DND-41 (cell line): ENCODE data around the gene RAPGEF5.

Experiments
- ATAC-seq: fragments of 200-7000 bp; cut with Tn5 transposase; 3 replicates; pipeline ENCODE4 v1.9.1; 2021; ENCODE audit warnings: low read depth; ENCODE audit not compliant: insufficient read depth
- DNase-seq: peaks from one replicate; pipeline ENCODE4 v3.0.0-alpha.2; 2020
- H2AFZ ChIP-seq: 2 replicates; pipeline ENCODE4 v1.6.0; 2012; ENCODE audit warnings: low read depth, low read length
- H3K27ac ChIP-seq: 2 replicates; pipeline ENCODE4 v1.5.1; 2012; ENCODE audit warnings: low read length, inconsistent platforms
- H3K27me3 ChIP-seq: fragments of 200-600 bp; sonication (generic); 2 replicates; pipeline ENCODE4 v1.6.0; 2012; ENCODE audit warnings: low read length, mild to moderate bottlenecking, inconsistent platforms; ENCODE audit not compliant: insufficient read depth, poor library complexity
- H3K36me3 ChIP-seq: 2 replicates; pipeline ENCODE4 v1.5.1; 2012; ENCODE audit warnings: low read length, inconsistent platforms; ENCODE audit not compliant: insufficient read depth
- H3K4me1 ChIP-seq: 2 replicates; pipeline ENCODE4 v1.5.1; 2012; ENCODE audit warnings: mild to moderate bottlenecking, low read length; ENCODE audit not compliant: insufficient read depth
- H3K4me2 ChIP-seq: 2 replicates; pipeline ENCODE4 v1.6.0; 2012; ENCODE audit warnings: mild to moderate bottlenecking, moderate library complexity, low read length, inconsistent platforms; ENCODE audit not compliant: insufficient read depth
- H3K4me3 ChIP-seq, 2 experiments: fragments of 200-600 bp in 1 of 2; shearing (Covaris generic) in 1 of 2; 2 replicates each; pipeline ENCODE4 v1.5.1; 2012 to 2016; ENCODE audit warnings: inconsistent platforms in 2 of 2, low read length in 2 of 2, mild to moderate bottlenecking in 2 of 2, low read depth in 1 of 2, moderate library complexity in 1 of 2
- H3K79me2 ChIP-seq: 2 replicates; pipeline ENCODE4 v1.6.0; 2012; ENCODE audit warnings: low read length, inconsistent platforms; ENCODE audit not compliant: insufficient read depth
- H3K9ac ChIP-seq: 2 replicates; pipeline ENCODE4 v1.6.0; 2012; ENCODE audit warnings: low read depth, mild to moderate bottlenecking, inconsistent platforms, low read length, moderate library complexity
- H3K9me3 ChIP-seq: 2 replicates; pipeline ENCODE4 v1.5.1; 2012; ENCODE audit warnings: low read length, moderate library complexity, mild to moderate bottlenecking, inconsistent platforms; ENCODE audit not compliant: insufficient read depth, severe bottlenecking
- H4K20me1 ChIP-seq: 2 replicates; pipeline ENCODE4 v1.6.0; 2012; ENCODE audit warnings: low read length; ENCODE audit not compliant: insufficient read depth
- CTCF ChIP-seq: IDR thresholded peaks from 2 replicates; pipeline ENCODE4 v1.5.1; 2012; ENCODE audit warnings: borderline replicate concordance, low read length, moderate library complexity, mild to moderate bottlenecking; ENCODE audit not compliant: poor library complexity, severe bottlenecking; ENCODE audit errors: extremely low read depth
- EZH2 ChIP-seq: IDR thresholded peaks from 3 replicates; pipeline ENCODE4 v1.6.1; 2012; ENCODE audit warnings: borderline replicate concordance, low read depth, mild to moderate bottlenecking, moderate library complexity, low read length, inconsistent platforms; ENCODE audit not compliant: severe bottlenecking

RAPGEF5 gene

DNA sequence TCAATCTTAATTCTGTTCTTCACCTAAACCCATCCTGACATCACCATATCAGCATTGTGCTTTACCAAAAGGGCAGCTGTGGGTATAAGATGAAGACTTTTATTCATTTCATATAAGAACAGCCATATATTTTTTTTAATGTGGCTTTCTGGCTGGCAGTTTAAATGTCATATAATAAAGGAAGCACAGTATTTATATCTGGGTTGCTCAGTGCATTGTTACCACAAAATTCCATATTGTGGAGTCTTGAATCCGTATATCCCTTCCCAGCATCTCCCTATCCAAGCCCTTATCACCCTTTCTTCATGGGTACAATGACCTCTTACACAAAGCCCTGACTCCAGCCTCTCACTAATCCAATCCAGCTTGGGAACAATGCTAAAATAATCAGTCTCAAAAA, 125.8 kb downstream of the RAPGEF5 start:
- Histone ChIP-seq H3K27me3 (no peaks in the 10 kb centered on the region), H3K4me2 (no peak overlapping the region), H4K20me1 (no peaks in the 10 kb centered on the region), H3K9ac (no peak overlapping the region), H3K4me1 (no peaks in the 10 kb centered on the region), H3K9me3 (no peaks in the 10 kb centered on the region), H3K27ac (no peak overlapping the region), H3K79me2 (0 out of 2 replicates have a peak, but pooled peaks cover 2% of the 10 kb centered on the region), H3K36me3 (peaks cover 49% of the 10 kb centered on the region), H3K4me3 (no peak overlapping the region), H2AFZ (no peak overlapping the region)
- no peak for TF ChIP-seq CTCF
- no peak for TF ChIP-seq EZH2
- ATAC-seq (no peak), DNase-seq (no peak)

DNA sequence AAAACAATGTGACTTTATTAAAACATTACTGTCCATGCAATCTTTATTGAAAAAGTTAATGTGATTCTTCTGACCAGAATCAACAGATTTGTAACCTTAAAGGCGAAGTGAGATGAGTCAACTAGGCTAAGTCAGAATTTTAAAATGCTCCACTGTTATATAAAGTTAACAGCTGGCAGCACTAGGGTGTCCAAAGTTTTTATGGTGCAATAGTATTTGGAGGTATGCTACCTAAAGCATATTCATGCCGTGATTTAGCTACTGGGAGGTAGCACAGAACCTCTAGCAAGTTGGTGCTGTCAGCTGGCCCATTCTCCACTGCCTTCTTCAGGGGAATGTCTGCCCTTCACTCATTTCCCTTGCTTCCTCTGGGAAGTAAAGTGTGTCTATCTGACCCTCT, 126.7 kb downstream of the RAPGEF5 start:
- Histone ChIP-seq H3K4me3 (no peak overlapping the region), H3K27me3 (no peaks in the 10 kb centered on the region), H3K4me2 (no peak overlapping the region), H3K9me3 (no peaks in the 10 kb centered on the region), H3K4me1 (no peaks in the 10 kb centered on the region), H2AFZ (no peak overlapping the region), H3K36me3 (peaks cover 49% of the 10 kb centered on the region), H4K20me1 (no peaks in the 10 kb centered on the region), H3K27ac (no peak overlapping the region), H3K9ac (no peak overlapping the region), H3K79me2 (0 out of 2 replicates have a peak, but pooled peaks cover 2% of the 10 kb centered on the region)
- TF ChIP-seq CTCF (no peak), EZH2 (no peak)
- ATAC-seq (no peak), DNase-seq (no peak)

- Histone ChIP-seq H3K27ac (no peak overlapping the region), H3K36me3 (peaks cover 48% of the 10 kb centered on the region), H3K9me3 (no peaks in the 10 kb centered on the region), H4K20me1 (no peaks in the 10 kb centered on the region), H3K4me3 (no peak overlapping the region), H3K9ac (no peak overlapping the region), H3K4me1 (no peaks in the 10 kb centered on the region), H3K27me3 (no peaks in the 10 kb centered on the region), H2AFZ (no peak overlapping the region), H3K79me2 (0 out of 2 replicates have a peak, but pooled peaks cover 2% of the 10 kb centered on the region), H3K4me2 (no peak overlapping the region)
- no peak for DNase-seq
- ATAC-seq: no peak
- TF ChIP-seq EZH2: no peak
- no peak for TF ChIP-seq CTCF
Observed at GRCh38 chr7:22229148-22229547, 127.8 kb downstream of the RAPGEF5 start.

- H3K9ac ChIP-seq: no peak overlapping the region
- no peaks in the 10 kb centered on the region for H4K20me1 ChIP-seq
- no peak overlapping the region for H2AFZ ChIP-seq
- H3K27me3 ChIP-seq: no peaks in the 10 kb centered on the region
- no peaks in the 10 kb centered on the region for H3K4me1 ChIP-seq
- no peak overlapping the region for H3K4me3 ChIP-seq
- no peak overlapping the region for H3K4me2 ChIP-seq
- no peak for DNase-seq
- no peak for TF ChIP-seq EZH2
- TF ChIP-seq CTCF: no peak
- peaks cover 71% of the 10 kb centered on the region for H3K36me3 ChIP-seq
- H3K79me2 ChIP-seq: 0 out of 2 replicates have a peak, but pooled peaks cover 2% of the 10 kb centered on the region
- no peak overlapping the region for H3K27ac ChIP-seq
- no peak for ATAC-seq
- H3K9me3 ChIP-seq: no peaks in the 10 kb centered on the region
Observed at GRCh38 chr7:22223807-22224206, 133.1 kb downstream of the RAPGEF5 start.
